GM23338 (cell line): ENCODE results near the gene TARP.

ENCODE experiments used
- ATAC-seq: fragments of 200-7000 bp; cut with Tn5 transposase; 3 replicates; pipeline ENCODE4 v1.9.1; 2020
- DNase-seq: peaks from one replicate; pipeline ENCODE4 v3.0.0-alpha.2; 2015; ENCODE audit warnings: low spot score
- H2AFZ ChIP-seq: fragments of 200-600 bp; sonication (generic); 2 replicates; pipeline ENCODE4 v1.8.0; 2016; ENCODE audit warnings: antibody characterized with exemption, mild to moderate bottlenecking, moderate library complexity
- H3F3A ChIP-seq: fragments of 200-600 bp; sonication (generic); replicated peaks from 2 replicates; pipeline ENCODE4 v1.8.0; 2017; ENCODE audit warnings: antibody characterized with exemption, mixed run types, low read depth
- H3K27ac ChIP-seq: fragments of 200-600 bp; sonication (generic); 2 replicates; pipeline ENCODE4 v1.6.1; 2016; ENCODE audit warnings: low read depth
- H3K27me3 ChIP-seq: fragments of 200-600 bp; sonication (generic); 2 replicates; pipeline ENCODE4 v1.8.0; 2016; ENCODE audit warnings: mild to moderate bottlenecking, mixed run types, moderate library complexity; ENCODE audit not compliant: insufficient read depth
- H3K36me3 ChIP-seq: fragments of 200-600 bp; sonication (generic); 2 replicates; pipeline ENCODE4 v1.8.0; 2016; ENCODE audit warnings: mild to moderate bottlenecking; ENCODE audit not compliant: insufficient read depth
- H3K4me1 ChIP-seq: fragments of 200-600 bp; sonication (generic); 2 replicates; pipeline ENCODE4 v1.8.0; 2016; ENCODE audit warnings: mild to moderate bottlenecking, moderate library complexity; ENCODE audit not compliant: insufficient read depth
- H3K4me2 ChIP-seq: fragments of 200-600 bp; sonication (generic); 2 replicates; pipeline ENCODE4 v1.7.1; 2017; ENCODE audit warnings: mixed run types
- H3K4me3 ChIP-seq: fragments of 200-600 bp; sonication (generic); 2 replicates; pipeline ENCODE4 v1.6.1; 2016; ENCODE audit warnings: mixed run types
- H3K79me2 ChIP-seq: fragments of 200-600 bp; sonication (generic); replicated peaks from 2 replicates; pipeline ENCODE4 v1.8.0; 2017; ENCODE audit warnings: mild to moderate bottlenecking; ENCODE audit not compliant: insufficient read depth
- H3K9me2 ChIP-seq: fragments of 200-600 bp; sonication (generic); 2 replicates; pipeline ENCODE4 v1.8.0; 2017; ENCODE audit not compliant: insufficient read depth
- H4K20me1 ChIP-seq: fragments of 200-600 bp; sonication (generic); replicated peaks from 2 replicates; pipeline ENCODE4 v1.8.0; 2017; ENCODE audit warnings: mild to moderate bottlenecking; ENCODE audit not compliant: insufficient read depth
- H3K27ac Mint-ChIP-seq: 2 replicates; pipeline ENCODE4 v1.8.0; 2020; ENCODE audit warnings: inconsistent platforms, mild to moderate bottlenecking, moderate library complexity, mixed read lengths
- H3K27me3 Mint-ChIP-seq: 3 replicates; pipeline ENCODE4 v1.8.0; 2022; ENCODE audit warnings: low read depth, mild to moderate bottlenecking, moderate library complexity, mixed read lengths, inconsistent platforms; ENCODE audit not compliant: insufficient read depth, poor library complexity
- H3K36me3 Mint-ChIP-seq: 3 replicates; pipeline ENCODE4 v1.8.0; 2021; ENCODE audit warnings: low read depth, mild to moderate bottlenecking, inconsistent platforms, moderate library complexity, mixed read lengths
- H3K4me1 Mint-ChIP-seq: 3 replicates; pipeline ENCODE4 v1.8.0; 2020; ENCODE audit warnings: mild to moderate bottlenecking, inconsistent platforms, mixed read lengths
- H3K4me3 Mint-ChIP-seq: 3 replicates; pipeline ENCODE4 v1.8.0; 2021; ENCODE audit warnings: moderate library complexity, mild to moderate bottlenecking, inconsistent platforms, mixed read lengths
- H3K9me3 Mint-ChIP-seq: 3 replicates; pipeline ENCODE4 v1.8.0; 2020; ENCODE audit warnings: moderate library complexity, mild to moderate bottlenecking, inconsistent platforms, mixed read lengths
- CREB1 ChIP-seq: fragments of 250-450 bp; sonication (Bioruptor Pico); IDR thresholded peaks from 2 replicates; pipeline ENCODE4 v1.5.0; 2020; ENCODE audit warnings: low read depth, mild to moderate bottlenecking, moderate library complexity
- CTCF ChIP-seq, 2 experiments: fragments of 200-600 bp in 1 of 2; sonication (generic) in 1 of 2; conservative IDR thresholded peaks; 2 replicates each; pipeline versions ENCODE4 v1.5.1 to v1.6.1; 2016 to 2017; ENCODE audit warnings: antibody characterized with exemption in 2 of 2, low read depth in 2 of 2, mild to moderate bottlenecking in 2 of 2, moderate library complexity in 1 of 2
- EZH2 ChIP-seq: fragments of 200-600 bp; sonication (generic); IDR thresholded peaks from one replicate; pipeline ENCODE4 v1.8.0; 2017; ENCODE audit warnings: antibody characterized with exemption, mild to moderate bottlenecking, low read depth; ENCODE audit not compliant: unreplicated experiment
- EZH2phosphoT487 ChIP-seq: fragments of 200-600 bp; sonication (generic); IDR thresholded peaks from one replicate; pipeline ENCODE4 v1.8.1; 2018; ENCODE audit warnings: antibody characterized with exemption; ENCODE audit not compliant: unreplicated experiment
- JUNB ChIP-seq: IDR thresholded peaks from one replicate; pipeline ENCODE4 v1.6.1; 2016; ENCODE audit warnings: antibody characterized with exemption; ENCODE audit not compliant: unreplicated experiment
- NANOG ChIP-seq: IDR thresholded peaks from 2 replicates; pipeline ENCODE4 v1.6.1; 2016; ENCODE audit warnings: antibody characterized with exemption, borderline replicate concordance
- POLR2AphosphoS5 ChIP-seq: IDR thresholded peaks from 2 replicates; pipeline ENCODE4 v1.6.1; 2016; ENCODE audit warnings: antibody characterized with exemption, low read depth
- REST ChIP-seq: IDR thresholded peaks from one replicate; pipeline ENCODE4 v1.6.1; 2018; ENCODE audit warnings: antibody characterized with exemption; ENCODE audit not compliant: unreplicated experiment
- STAT1 ChIP-seq: IDR thresholded peaks from one replicate; pipeline ENCODE4 v1.6.1; 2016; ENCODE audit warnings: antibody characterized with exemption; ENCODE audit not compliant: unreplicated experiment
- ZNF114 ChIP-seq: fragments of 250-450 bp; sonication (Bioruptor Pico); IDR thresholded peaks from 2 replicates; pipeline ENCODE4 v1.5.0; 2020; ENCODE audit warnings: mild to moderate bottlenecking, moderate library complexity
- ZNF462 ChIP-seq: fragments of 250-450 bp; sonication (Bioruptor Pico); IDR thresholded peaks from 2 replicates; pipeline ENCODE4 v1.5.0; 2020; ENCODE audit warnings: mild to moderate bottlenecking, moderate library complexity
- TF ChIP-seq, protein P1 (sequence below): IDR thresholded peaks from 2 replicates; pipeline ENCODE4 v1.6.1; 2016; ENCODE audit warnings: antibody characterized with exemption

TARP gene

DNA sequence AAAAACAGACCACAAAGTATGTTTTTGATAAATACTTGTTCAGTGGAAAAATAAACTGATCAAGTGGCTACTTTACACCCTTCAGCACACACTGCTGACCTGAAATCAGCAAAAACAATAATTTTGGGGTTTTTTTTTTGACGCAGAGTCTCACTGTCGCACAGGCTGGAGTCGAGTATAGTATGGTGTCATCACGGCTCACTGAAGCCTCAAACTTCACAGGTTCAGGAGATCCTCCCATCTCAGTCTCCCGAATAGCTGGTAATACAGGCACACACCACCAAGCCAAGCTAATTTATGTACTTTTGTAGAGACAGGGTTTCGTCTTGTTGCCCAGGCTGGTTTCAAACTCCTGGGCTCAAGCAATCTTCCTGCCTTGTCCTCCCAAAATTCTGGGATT lies 30.6 kb downstream of the TARP start (continued):
- TF ChIP-seq CREB1 = no peak

DNA sequence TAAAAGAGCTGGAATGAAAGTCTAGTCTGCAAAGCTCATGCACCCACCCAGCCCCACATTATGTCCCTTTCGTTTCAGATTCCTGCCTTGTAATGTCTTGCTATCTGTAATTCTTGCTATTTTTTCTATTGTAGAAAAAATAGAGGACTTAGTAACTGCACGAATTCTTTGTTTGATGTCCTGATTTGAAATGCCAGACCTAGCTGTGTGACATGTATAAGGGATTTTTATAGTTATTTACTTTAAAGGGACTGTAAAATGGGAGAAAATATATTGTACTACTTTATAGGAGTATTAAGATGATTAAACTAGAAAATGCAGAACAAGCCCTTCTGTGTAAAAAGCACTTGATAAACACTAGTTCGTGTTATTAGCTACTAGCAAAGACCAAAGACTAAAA lies 32.4 kb downstream of the TARP start:
- DNase-seq = no peak
- TF ChIP-seq EZH2phosphoT487 (no peak), NANOG (no peak), STAT1 (no peak), POLR2AphosphoS5 (no peak), EZH2 (no peak), ZNF114 (CRISPR knock-in tag) (no peak), CTCF (conservative IDR thresholded peaks at IDR 0.05; ENCODE audit: low read depth in 2 of 2) (no peak), CREB1 (no peak), REST (no peak), JUNB (no peak), ZNF462 (CRISPR knock-in tag) (no peak)
- TF ChIP-seq, protein P1, sequence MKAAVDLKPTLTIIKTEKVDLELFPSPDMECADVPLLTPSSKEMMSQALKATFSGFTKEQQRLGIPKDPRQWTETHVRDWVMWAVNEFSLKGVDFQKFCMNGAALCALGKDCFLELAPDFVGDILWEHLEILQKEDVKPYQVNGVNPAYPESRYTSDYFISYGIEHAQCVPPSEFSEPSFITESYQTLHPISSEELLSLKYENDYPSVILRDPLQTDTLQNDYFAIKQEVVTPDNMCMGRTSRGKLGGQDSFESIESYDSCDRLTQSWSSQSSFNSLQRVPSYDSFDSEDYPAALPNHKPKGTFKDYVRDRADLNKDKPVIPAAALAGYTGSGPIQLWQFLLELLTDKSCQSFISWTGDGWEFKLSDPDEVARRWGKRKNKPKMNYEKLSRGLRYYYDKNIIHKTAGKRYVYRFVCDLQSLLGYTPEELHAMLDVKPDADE = no peak
- Histone ChIP-seq H3K27ac (no peak overlapping the region), H3K4me3 (no peak overlapping the region), H3K27me3 (no peaks in the 10 kb centered on the region), H3K79me2 (no peaks in the 10 kb centered on the region), H3K4me1 (no peaks in the 10 kb centered on the region), H3K4me2 (no peak overlapping the region), H3K36me3 (no peaks in the 10 kb centered on the region), H4K20me1 (no peaks in the 10 kb centered on the region), H3F3A (no peaks in the 10 kb centered on the region), H2AFZ (no peak overlapping the region), H3K9me2 (no peaks in the 10 kb centered on the region)
- Mint-ChIP-seq H3K27me3 (no peaks in the 10 kb centered on the region), H3K9me3 (no peaks in the 10 kb centered on the region), H3K4me1 (no peaks in the 10 kb centered on the region), H3K4me3 (no peak overlapping the region), H3K27ac (no peak overlapping the region), H3K36me3 (no peaks in the 10 kb centered on the region)
- ATAC-seq = no peak
